Tibial nerve (tissue), 4 donors: ENCODE measurements around the gene ATP5ME. TPM values are rescaled to one million over a fixed set of nuclear protein-coding genes. Genes with fewer than 3 reads are reported as not detected.

Source experiments
- DNase-seq, 2 donors: peaks; one replicate each; pipeline ENCODE4 v3.0.0-alpha.2; 2019; ENCODE audit warnings: low spot score in 2 of 2
- H3K27ac ChIP-seq, 4 donors: fragments of 200-600 bp; sonication (generic) in 3 of 4; one replicate each; pipeline ENCODE4 v1.5.1; 2017 to 2019; ENCODE audit warnings: mild to moderate bottlenecking in 1 of 4
- H3K27me3 ChIP-seq, 2 donors: fragments of 200-600 bp; sonication (generic) in 1 of 2; one replicate each; pipeline versions ENCODE4 v1.5.1 to v1.6.0; 2017 to 2019
- H3K36me3 ChIP-seq, 3 donors: fragments of 200-600 bp; sonication (generic); one replicate each; pipeline ENCODE4 v1.5.1; 2018 to 2019
- H3K4me1 ChIP-seq, 4 donors: fragments of 200-600 bp; sonication (generic) in 3 of 4; one replicate each; pipeline ENCODE4 v1.5.1; 2017 to 2019
- H3K4me3 ChIP-seq, 4 donors: fragments of 200-600 bp; sonication (generic) in 3 of 4; one replicate each; pipeline ENCODE4 v1.5.1; 2017 to 2019; ENCODE audit warnings: mild to moderate bottlenecking in 1 of 4, moderate library complexity in 1 of 4
- H3K9me3 ChIP-seq, 4 donors: fragments of 200-600 bp; sonication (generic) in 3 of 4; one replicate each; pipeline ENCODE4 v1.5.1; 2017 to 2019
- EP300 ChIP-seq, 2 donors: sonication (generic); formaldehyde crosslinking; IDR thresholded peaks; one replicate each; pipeline ENCODE4 v1.6.1; 2017; ENCODE audit warnings: antibody characterized with exemption in 2 of 2, mild to moderate bottlenecking in 1 of 2
- POLR2A ChIP-seq, 2 donors: fragments of 450-650 bp; IDR thresholded peaks; one replicate each; pipeline ENCODE4 v1.6.1; 2017; ENCODE audit warnings: antibody characterized with exemption in 2 of 2, mild to moderate bottlenecking in 2 of 2, moderate library complexity in 2 of 2
- WGBS, 2 donors: methylation state at CpG; one replicate each; pipeline ENCODE4 v1.1.5; 2018; 5-methylcytosine and 5-hydroxymethylcytosine counted together
- total RNA-seq, 4 donors: library from RNA; depleted of rRNA; stranded (reverse); fragments of >200 nt; gene quantifications; one replicate each; pipeline ENCODE4 v1.1.0, GENCODE V29; 2016
- TF ChIP-seq, protein P1 (sequence below), 5 experiments: fragments of 200-600 bp in 3 of 5; fragments of 450-650 bp in 2 of 5; sonication (generic) in 3 of 5; IDR thresholded peaks; one replicate each; pipeline ENCODE4 v1.5.1; 2016 to 2019; ENCODE audit warnings: antibody characterized with exemption in 5 of 5, mild to moderate bottlenecking in 3 of 5, moderate library complexity in 2 of 5

Gene ATP5ME
- total RNA-seq, 4 donors from 2014 or later, result 50.0 to 219 (median 139) TPM

DNA sequence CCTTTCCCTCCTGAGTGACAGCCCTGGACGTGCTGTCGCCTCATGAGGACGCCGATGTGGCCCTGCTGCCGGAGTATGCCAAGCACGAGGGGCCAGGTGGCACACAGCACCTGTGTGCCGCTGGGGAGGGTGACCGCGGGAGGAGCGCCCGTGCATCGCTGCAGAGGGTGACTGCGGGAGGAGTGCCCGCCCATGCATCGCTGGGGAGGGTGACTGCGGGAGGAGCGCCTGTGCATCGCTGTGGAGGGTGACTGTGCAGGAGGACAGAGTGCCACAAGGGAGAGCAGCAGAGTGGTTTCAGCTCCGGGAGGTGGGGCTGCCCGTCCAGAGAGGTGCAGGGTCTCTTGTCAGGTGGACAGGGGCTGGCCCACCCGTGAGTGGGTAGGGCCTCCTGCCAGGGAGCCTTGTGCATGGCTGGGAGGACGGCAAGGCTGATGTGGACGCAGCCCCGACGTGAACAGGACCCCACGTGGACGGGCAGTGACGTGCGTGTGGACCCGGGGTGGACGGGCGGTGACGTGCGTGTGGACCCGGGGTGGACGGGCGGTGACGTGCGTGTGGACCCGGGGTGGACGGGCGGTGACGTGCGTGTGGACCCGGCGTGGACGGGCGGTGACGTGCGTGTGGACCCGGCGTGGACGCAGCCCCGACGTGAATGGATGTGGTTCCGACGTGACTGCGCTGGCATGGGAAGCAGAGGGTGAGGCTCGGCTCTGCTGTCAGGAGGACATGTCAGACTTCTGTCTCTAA lies 46.2 kb upstream of the ATP5ME start:
- WGBS, 2 donors, result 92 to 97% methylated on average over 59 of the region's 59 CpGs
- H3K27me3 ChIP-seq, result no peaks in the 10 kb centered on the region
- peaks cover 0 to 18% (median 0%) of the 10 kb centered on the region in 3 donors for H3K36me3 ChIP-seq
- TF ChIP-seq, protein P1, sequence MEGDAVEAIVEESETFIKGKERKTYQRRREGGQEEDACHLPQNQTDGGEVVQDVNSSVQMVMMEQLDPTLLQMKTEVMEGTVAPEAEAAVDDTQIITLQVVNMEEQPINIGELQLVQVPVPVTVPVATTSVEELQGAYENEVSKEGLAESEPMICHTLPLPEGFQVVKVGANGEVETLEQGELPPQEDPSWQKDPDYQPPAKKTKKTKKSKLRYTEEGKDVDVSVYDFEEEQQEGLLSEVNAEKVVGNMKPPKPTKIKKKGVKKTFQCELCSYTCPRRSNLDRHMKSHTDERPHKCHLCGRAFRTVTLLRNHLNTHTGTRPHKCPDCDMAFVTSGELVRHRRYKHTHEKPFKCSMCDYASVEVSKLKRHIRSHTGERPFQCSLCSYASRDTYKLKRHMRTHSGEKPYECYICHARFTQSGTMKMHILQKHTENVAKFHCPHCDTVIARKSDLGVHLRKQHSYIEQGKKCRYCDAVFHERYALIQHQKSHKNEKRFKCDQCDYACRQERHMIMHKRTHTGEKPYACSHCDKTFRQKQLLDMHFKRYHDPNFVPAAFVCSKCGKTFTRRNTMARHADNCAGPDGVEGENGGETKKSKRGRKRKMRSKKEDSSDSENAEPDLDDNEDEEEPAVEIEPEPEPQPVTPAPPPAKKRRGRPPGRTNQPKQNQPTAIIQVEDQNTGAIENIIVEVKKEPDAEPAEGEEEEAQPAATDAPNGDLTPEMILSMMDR (IDR thresholded peaks at IDR 0.05), result no peak
- TF ChIP-seq EP300 (IDR thresholded peaks at IDR 0.05) (no peak), POLR2A (IDR thresholded peaks at IDR 0.05) (no peak)
- peaks cover 0 to 41% (median 7%) of the 10 kb centered on the region in 4 donors for H3K4me1 ChIP-seq
- DNase-seq, result no peak
- no peak overlapping the region for H3K4me3 ChIP-seq
- H3K27ac ChIP-seq, result peak overlapping the region in 2 of 4 donors; percentile 20 to 60
- H3K9me3 ChIP-seq, result no peaks in the 10 kb centered on the region

DNA sequence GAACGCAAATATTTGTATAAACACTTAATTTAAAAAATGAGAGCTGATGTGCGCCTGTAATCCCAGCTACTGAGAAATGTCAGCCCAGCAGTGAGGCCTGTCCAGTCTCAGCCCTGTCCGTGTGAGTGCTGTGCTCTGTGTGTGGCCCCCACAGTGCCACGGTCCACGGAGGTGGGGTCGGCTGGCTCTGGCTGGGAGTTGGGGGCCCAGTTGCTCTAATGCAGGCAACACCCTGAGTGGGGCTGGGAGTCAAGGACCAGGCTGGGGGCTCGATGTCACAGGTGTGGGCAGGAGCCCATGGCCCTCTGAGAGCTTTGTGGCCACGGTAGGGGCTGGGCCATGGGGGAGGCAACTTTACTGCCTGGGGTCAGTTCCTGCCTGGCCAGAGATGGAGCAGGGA lies 44.4 kb upstream of the ATP5ME start:
- whole genome bisulfite sequencing, 2 donors, result 74 to 84% methylated on average over 8 of the region's 8 CpGs
- Histone ChIP-seq H3K27me3 (no peaks in the 10 kb centered on the region), H3K36me3 (peaks cover 0 to 23% (median 0%) of the 10 kb centered on the region in 3 donors), H3K4me1 (peaks cover 0 to 35% (median 7%) of the 10 kb centered on the region in 4 donors), H3K4me3 (no peak overlapping the region), H3K9me3 (no peaks in the 10 kb centered on the region), H3K27ac (no peak overlapping the region)
- DNase-seq, result no peak
- TF ChIP-seq POLR2A (IDR thresholded peaks at IDR 0.05) (no peak), EP300 (IDR thresholded peaks at IDR 0.05) (no peak)
- TF ChIP-seq, protein P1 (IDR thresholded peaks at IDR 0.05), result no peak

GRCh38 chr4:717601-718320 lies 43.7 kb upstream of the ATP5ME start:
- 73 to 75% methylated on average over 34 of the region's 34 CpGs for WGBS, 2 donors
- H3K4me3 ChIP-seq, result no peak overlapping the region
- DNase-seq, result no peak
- peak overlapping the region in 1 of 4 donors; percentile 0 for H3K27ac ChIP-seq
- H3K27me3 ChIP-seq, result no peaks in the 10 kb centered on the region
- peaks cover 0 to 35% (median 7%) of the 10 kb centered on the region in 4 donors for H3K4me1 ChIP-seq
- TF ChIP-seq EP300 (IDR thresholded peaks at IDR 0.05) (no peak), POLR2A (IDR thresholded peaks at IDR 0.05) (no peak)
- TF ChIP-seq, protein P1 (IDR thresholded peaks at IDR 0.05), result no peak
- H3K9me3 ChIP-seq, result no peaks in the 10 kb centered on the region
- H3K36me3 ChIP-seq, result peaks cover 0 to 16% (median 0%) of the 10 kb centered on the region in 3 donors

DNA sequence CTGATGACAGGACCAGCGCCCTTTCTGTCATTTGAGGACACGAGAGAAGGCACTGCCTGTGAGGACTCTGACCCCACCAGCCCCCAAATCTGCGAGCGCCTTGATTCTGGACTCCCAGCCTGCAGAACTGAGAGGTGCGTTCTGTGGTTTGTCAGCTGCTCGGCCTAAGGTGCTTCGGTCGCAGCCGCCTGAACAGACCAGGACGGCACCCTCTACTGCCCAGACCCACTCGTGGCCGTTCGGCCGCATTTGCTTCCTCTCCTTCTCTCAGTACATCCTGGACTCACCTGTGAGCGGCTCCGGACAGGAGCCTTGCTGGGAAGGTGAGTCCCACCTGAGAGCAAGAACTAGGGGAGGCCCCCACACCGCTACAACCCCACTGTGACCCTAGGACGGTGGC lies 40.0 kb upstream of the ATP5ME start:
- peaks cover 0 to 14% (median 0%) of the 10 kb centered on the region in 3 donors for H3K36me3 ChIP-seq
- H3K4me3 ChIP-seq, result no peak overlapping the region
- H3K27ac ChIP-seq, result no peak overlapping the region
- TF ChIP-seq POLR2A (IDR thresholded peaks at IDR 0.05) (no peak), EP300 (IDR thresholded peaks at IDR 0.05) (no peak)
- TF ChIP-seq, protein P1 (IDR thresholded peaks at IDR 0.05), result no peak
- no peak for DNase-seq
- no peaks in the 10 kb centered on the region for H3K9me3 ChIP-seq
- H3K4me1 ChIP-seq, result peaks cover 0 to 26% (median 0%) of the 10 kb centered on the region in 4 donors
- no peaks in the 10 kb centered on the region for H3K27me3 ChIP-seq
- 89 to 92% methylated on average over 18 of the region's 18 CpGs for WGBS, 2 donors
